Smooth muscle cell (in vitro differentiated cells): ENCODE data around the gene RBM20. TPM values are rescaled to one million over a fixed set of nuclear protein-coding genes. Genes with fewer than 3 reads are reported as not detected.

Source experiments
- DNase-seq: peaks from one replicate; lab custom pipeline; 2025; ENCODE audit not compliant: unreplicated experiment; lab: John Stamatoyannopoulos, UW
- H2AFZ ChIP-seq: fragments of 200-600 bp; sonication (generic); 2 replicates; pipeline ENCODE4 v1.6.0; 2016; ENCODE audit warnings: antibody characterized with exemption, low read depth, mild to moderate bottlenecking
- H3F3A ChIP-seq: fragments of 200-600 bp; sonication (generic); 2 replicates; pipeline ENCODE4 v1.6.0; 2017; ENCODE audit warnings: antibody characterized with exemption, low read depth
- H3K27ac ChIP-seq: fragments of 200-600 bp; sonication (generic); 2 replicates; pipeline ENCODE4 v1.5.1; 2016; ENCODE audit warnings: low read depth, mild to moderate bottlenecking
- H3K27me3 ChIP-seq: fragments of 200-600 bp; sonication (generic); 2 replicates; pipeline ENCODE4 v1.6.1; 2016; ENCODE audit warnings: low read depth, mild to moderate bottlenecking
- H3K36me3 ChIP-seq: fragments of 200-600 bp; sonication (generic); 2 replicates; pipeline ENCODE4 v1.5.1; 2016; ENCODE audit warnings: low read depth
- H3K4me1 ChIP-seq: fragments of 200-600 bp; sonication (generic); 2 replicates; pipeline ENCODE4 v1.5.1; 2016; ENCODE audit warnings: low read depth
- H3K4me2 ChIP-seq: fragments of 200-600 bp; sonication (generic); 2 replicates; pipeline ENCODE4 v1.6.0; 2016; ENCODE audit warnings: mild to moderate bottlenecking
- H3K4me3 ChIP-seq: fragments of 200-600 bp; sonication (generic); 2 replicates; pipeline ENCODE4 v1.5.1; 2016; ENCODE audit warnings: mild to moderate bottlenecking
- H3K79me2 ChIP-seq: fragments of 200-600 bp; sonication (generic); 2 replicates; pipeline ENCODE4 v1.6.0; 2016; ENCODE audit warnings: low read depth, mild to moderate bottlenecking
- H3K9ac ChIP-seq: fragments of 200-600 bp; sonication (generic); 2 replicates; pipeline ENCODE4 v1.6.0; 2016; ENCODE audit warnings: low read depth
- H3K9me3 ChIP-seq: fragments of 200-600 bp; sonication (generic); replicated peaks from 2 replicates; pipeline ENCODE4 v1.5.1; 2016; ENCODE audit warnings: low read depth
- H4K20me1 ChIP-seq: fragments of 200-600 bp; sonication (generic); 2 replicates; pipeline ENCODE4 v1.6.0; 2016; ENCODE audit warnings: low read depth
- CTCF ChIP-seq: fragments of 200-600 bp; sonication (generic); IDR thresholded peaks from 2 replicates; pipeline ENCODE4 v1.5.1; 2017; ENCODE audit warnings: borderline replicate concordance, mild to moderate bottlenecking, antibody characterized with exemption; ENCODE audit not compliant: insufficient read depth, poor library complexity, severe bottlenecking
- WGBS: methylation state at CpG from one replicate; pipeline ENCODE4 v1.1.7; 2016; ENCODE audit warnings: low lambda C conversion rate; 5-methylcytosine and 5-hydroxymethylcytosine counted together
- polyA plus RNA-seq: library from polyadenylated mRNA; unstranded; fragments of >200 nt; fragmentation: Nextera tagmentation; extraction: Ambion mirVana; gene quantifications from 2 replicates; pipeline ENCODE4 v1.2.1, GENCODE V29; 2016
- total RNA-seq: library from RNA; depleted of rRNA; stranded (reverse); fragments of >200 nt; gene quantifications from 2 replicates; pipeline ENCODE4 v1.2.3, GENCODE V29; 2014

RBM20 gene
- total and polyA plus RNA-seq, 2 experiments from 2014 or later = 0.09 TPM

GRCh38 chr10:110880012-110880411 is 235.9 kb downstream of the RBM20 start:
- no peak for TF ChIP-seq CTCF
- Histone ChIP-seq H3K4me1 (peaks cover 3% of the 10 kb centered on the region), H2AFZ (no peak overlapping the region), H3K9me3 (no peaks in the 10 kb centered on the region), H3F3A (no peaks in the 10 kb centered on the region), H3K27me3 (no peaks in the 10 kb centered on the region), H3K27ac (no peak overlapping the region), H4K20me1 (peaks cover 47% of the 10 kb centered on the region), H3K36me3 (peaks cover 7% of the 10 kb centered on the region), H3K9ac (no peak overlapping the region), H3K4me3 (no peak overlapping the region), H3K4me2 (no peak overlapping the region), H3K79me2 (peaks cover 38% of the 10 kb centered on the region)
- DNase-seq = no peak
- WGBS = 86% methylated on average over 3 of the region's 3 CpGs

DNA sequence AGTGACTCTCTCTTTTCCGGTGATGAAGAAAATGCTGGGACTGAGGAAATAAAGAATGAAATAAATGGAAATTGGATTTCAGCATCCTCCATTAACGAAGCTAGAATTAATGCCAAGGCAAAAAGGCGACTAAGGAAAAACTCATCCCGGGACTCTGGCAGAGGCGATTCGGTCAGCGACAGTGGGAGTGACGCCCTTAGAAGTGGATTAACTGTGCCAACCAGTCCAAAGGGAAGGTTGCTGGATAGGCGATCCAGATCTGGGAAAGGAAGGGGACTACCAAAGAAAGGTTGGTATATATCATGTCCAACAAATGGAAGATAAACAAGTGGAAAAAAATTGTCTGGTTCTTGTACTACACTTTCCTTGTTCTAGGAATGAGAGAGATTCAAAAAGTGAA is 237.1 kb downstream of the RBM20 start:
- Histone ChIP-seq H3K4me2 (no peak overlapping the region), H3K27ac (no peak overlapping the region), H3K9me3 (no peaks in the 10 kb centered on the region), H4K20me1 (peaks cover 38% of the 10 kb centered on the region), H3K4me3 (no peak overlapping the region), H3K27me3 (no peaks in the 10 kb centered on the region), H3K36me3 (peaks cover 9% of the 10 kb centered on the region), H3K9ac (no peak overlapping the region), H3F3A (no peaks in the 10 kb centered on the region), H2AFZ (no peak overlapping the region), H3K4me1 (no peaks in the 10 kb centered on the region), H3K79me2 (peaks cover 25% of the 10 kb centered on the region)
- 97% methylated on average over 9 of the region's 9 CpGs for WGBS
- DNase-seq = no peak
- TF ChIP-seq CTCF = no peak

DNA sequence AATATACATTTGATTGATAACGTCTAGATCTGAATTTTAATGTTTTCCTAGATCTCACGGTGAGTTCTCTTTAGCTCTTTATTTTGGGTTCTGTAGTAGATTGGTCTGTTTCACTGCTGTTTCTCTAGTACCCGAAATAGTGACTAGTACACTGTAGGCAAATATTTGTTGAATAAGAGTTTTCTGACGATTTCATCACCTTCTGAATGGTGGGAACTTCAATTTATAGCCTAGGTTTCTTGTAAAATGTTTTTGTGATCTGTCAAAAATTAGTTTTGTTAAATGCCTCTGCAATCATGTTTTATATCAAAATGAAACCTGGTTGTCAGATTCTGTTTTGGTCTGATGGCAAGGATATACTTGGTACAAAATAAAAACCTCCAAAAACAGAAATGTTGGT is 237.8 kb downstream of the RBM20 start:
- Histone ChIP-seq H2AFZ (no peak overlapping the region), H3K9ac (no peak overlapping the region), H3K79me2 (peaks cover 19% of the 10 kb centered on the region), H3F3A (no peaks in the 10 kb centered on the region), H3K9me3 (no peaks in the 10 kb centered on the region), H3K36me3 (peaks cover 9% of the 10 kb centered on the region), H4K20me1 (peaks cover 37% of the 10 kb centered on the region), H3K27me3 (no peaks in the 10 kb centered on the region), H3K4me2 (no peak overlapping the region), H3K4me1 (no peaks in the 10 kb centered on the region), H3K4me3 (no peak overlapping the region), H3K27ac (no peak overlapping the region)
- no peak for DNase-seq
- WGBS = 93% methylated on average over 4 of the region's 4 CpGs
- no peak for TF ChIP-seq CTCF

DNA sequence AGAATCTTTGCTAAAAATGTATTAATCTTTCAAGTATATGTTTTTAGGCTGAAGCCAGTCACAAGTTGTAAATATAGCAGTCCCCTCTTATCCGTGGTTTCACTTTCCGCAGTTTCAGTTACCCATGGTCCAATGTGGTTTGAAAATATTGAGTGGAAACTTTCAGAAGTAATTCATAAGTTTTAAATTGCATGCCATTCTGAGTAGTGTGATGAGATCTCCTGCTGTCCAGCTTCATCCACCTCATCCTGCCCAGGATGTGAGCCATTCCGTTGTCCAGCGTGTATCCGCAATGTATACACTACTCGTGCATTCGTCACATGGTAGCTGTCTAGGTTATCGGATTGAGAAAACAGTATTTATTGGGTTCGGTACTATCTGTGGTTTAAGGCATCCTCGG is 239.8 kb downstream of the RBM20 start:
- no peaks in the 10 kb centered on the region for H3K9me3 ChIP-seq
- no peaks in the 10 kb centered on the region for H3F3A ChIP-seq
- H2AFZ ChIP-seq = no peak overlapping the region
- WGBS = 95% methylated on average over 10 of the region's 10 CpGs
- H3K4me1 ChIP-seq = no peaks in the 10 kb centered on the region
- no peaks in the 10 kb centered on the region for H3K27me3 ChIP-seq
- no peak overlapping the region for H3K27ac ChIP-seq
- H3K4me2 ChIP-seq = no peak overlapping the region
- no peak for DNase-seq
- H3K79me2 ChIP-seq = peaks cover 4% of the 10 kb centered on the region
- H3K4me3 ChIP-seq = no peak overlapping the region
- peaks cover 15% of the 10 kb centered on the region for H3K36me3 ChIP-seq
- peaks cover 18% of the 10 kb centered on the region for H4K20me1 ChIP-seq
- no peak overlapping the region for H3K9ac ChIP-seq
- no peak for TF ChIP-seq CTCF
